NAMALWA (cell line): ENCODE results near the gene IQCM.

Experiments used
- DNase-seq: peaks from one replicate; pipeline ENCODE4 v3.0.0-alpha.2; 2015; ENCODE audit warnings: low spot score

The IQCM gene

GRCh38 chr4:149781150-149781549 lies 34.5 kb downstream of the IQCM start:
- no peak for DNase-seq

- no peak for DNase-seq
These were observed 47.2 kb downstream of the IQCM start for GRCh38 chr4:149768477-149768876.

GRCh38 chr4:149766135-149766534 lies 49.5 kb downstream of the IQCM start:
- DNase-seq, result no peak

GRCh38 chr4:149765630-149766029 lies 50.0 kb downstream of the IQCM start:
- no peak for DNase-seq

GRCh38 chr4:149755969-149756368 lies 59.7 kb downstream of the IQCM start:
- no peak for DNase-seq

GRCh38 chr4:149754526-149754925 lies 61.1 kb downstream of the IQCM start:
- no peak for DNase-seq

- DNase-seq, result no peak
These were observed 62.9 kb downstream of the IQCM start for GRCh38 chr4:149752729-149753128.

- DNase-seq, result no peak
These were observed 64.5 kb downstream of the IQCM start for GRCh38 chr4:149751174-149751573.

GRCh38 chr4:149749784-149750183 lies 65.9 kb downstream of the IQCM start:
- DNase-seq, result no peak

- no peak for DNase-seq
These were observed 68.0 kb downstream of the IQCM start for GRCh38 chr4:149747646-149748045.

GRCh38 chr4:149746276-149746675 lies 69.4 kb downstream of the IQCM start:
- DNase-seq, result no peak

- DNase-seq, result no peak
These were observed 74.3 kb downstream of the IQCM start for GRCh38 chr4:149741186-149741831.

- DNase-seq, result no peak
These were observed 77.5 kb downstream of the IQCM start for GRCh38 chr4:149738156-149738555.

GRCh38 chr4:149735796-149736195 lies 79.8 kb downstream of the IQCM start:
- DNase-seq, result no peak

GRCh38 chr4:149728444-149728843 lies 87.2 kb downstream of the IQCM start:
- no peak for DNase-seq

- DNase-seq, result no peak
These were observed 88.0 kb downstream of the IQCM start for GRCh38 chr4:149727663-149728062.

- peak; percentile 9 for DNase-seq
These were observed 92.6 kb downstream of the IQCM start for GRCh38 chr4:149723065-149723464.

GRCh38 chr4:149719806-149720205 lies 95.8 kb downstream of the IQCM start:
- no peak for DNase-seq

- no peak for DNase-seq
These were observed 96.3 kb downstream of the IQCM start for GRCh38 chr4:149719357-149719756.

GRCh38 chr4:149718500-149718899 lies 97.1 kb downstream of the IQCM start:
- no peak for DNase-seq

GRCh38 chr4:149716728-149717127 lies 98.9 kb downstream of the IQCM start:
- no peak for DNase-seq

- DNase-seq, result no peak
These were observed 99.6 kb downstream of the IQCM start for GRCh38 chr4:149715822-149716585.

- DNase-seq, result no peak
These were observed 102.6 kb downstream of the IQCM start for GRCh38 chr4:149713031-149713430.
